ENCODE data around the gene MIP. TPM values are rescaled to one million over a fixed set of nuclear protein-coding genes. Genes with fewer than 3 reads are reported as not detected.

The MIP gene
- total RNA-seq, 2 donors from 2014 or later = not detected

DNA sequence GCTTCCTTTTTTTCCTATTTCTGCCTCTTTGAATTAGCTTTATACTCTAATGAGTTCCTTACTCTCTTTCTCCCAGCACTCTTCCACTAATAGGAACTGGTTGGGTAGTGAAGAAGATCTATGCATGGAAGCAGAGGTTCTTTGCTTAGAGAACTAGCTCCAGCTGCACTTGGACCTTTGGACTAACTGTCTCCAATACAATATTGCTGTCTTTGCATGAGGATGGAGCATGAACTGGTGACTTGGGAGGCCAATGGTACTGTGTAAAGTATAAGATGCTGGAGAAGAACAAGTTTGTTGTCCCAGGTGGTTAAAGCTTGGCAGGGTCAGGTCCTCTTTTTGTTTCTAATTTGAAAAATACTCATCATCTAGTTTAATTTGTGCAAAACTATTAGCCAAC is 35.9 kb upstream of the MIP start:
- H3K27me3 ChIP-seq = no peaks in the 10 kb centered on the region
- peaks cover 25% of the 10 kb centered on the region for H3K4me1 ChIP-seq
- ATAC-seq (no peak), DNase-seq (no peak)
- H3K9me3 ChIP-seq = no peaks in the 10 kb centered on the region
- intact Hi-C loops (cut with DNase I) = no loop called here
- H3K27ac ChIP-seq = no peak overlapping the region
- TF ChIP-seq, protein P1, sequence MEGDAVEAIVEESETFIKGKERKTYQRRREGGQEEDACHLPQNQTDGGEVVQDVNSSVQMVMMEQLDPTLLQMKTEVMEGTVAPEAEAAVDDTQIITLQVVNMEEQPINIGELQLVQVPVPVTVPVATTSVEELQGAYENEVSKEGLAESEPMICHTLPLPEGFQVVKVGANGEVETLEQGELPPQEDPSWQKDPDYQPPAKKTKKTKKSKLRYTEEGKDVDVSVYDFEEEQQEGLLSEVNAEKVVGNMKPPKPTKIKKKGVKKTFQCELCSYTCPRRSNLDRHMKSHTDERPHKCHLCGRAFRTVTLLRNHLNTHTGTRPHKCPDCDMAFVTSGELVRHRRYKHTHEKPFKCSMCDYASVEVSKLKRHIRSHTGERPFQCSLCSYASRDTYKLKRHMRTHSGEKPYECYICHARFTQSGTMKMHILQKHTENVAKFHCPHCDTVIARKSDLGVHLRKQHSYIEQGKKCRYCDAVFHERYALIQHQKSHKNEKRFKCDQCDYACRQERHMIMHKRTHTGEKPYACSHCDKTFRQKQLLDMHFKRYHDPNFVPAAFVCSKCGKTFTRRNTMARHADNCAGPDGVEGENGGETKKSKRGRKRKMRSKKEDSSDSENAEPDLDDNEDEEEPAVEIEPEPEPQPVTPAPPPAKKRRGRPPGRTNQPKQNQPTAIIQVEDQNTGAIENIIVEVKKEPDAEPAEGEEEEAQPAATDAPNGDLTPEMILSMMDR (IDR thresholded peaks at IDR 0.05) = no peak
- no peak for TF ChIP-seq POLR2A (IDR thresholded peaks at IDR 0.05)
- H3K36me3 ChIP-seq (replicated peaks in 1 of 2; ENCODE audit: insufficient read depth in 1 of 2, low read depth in 2 of 2) = no peaks in the 10 kb centered on the region
- no peak overlapping the region for H3K4me3 ChIP-seq

DNA sequence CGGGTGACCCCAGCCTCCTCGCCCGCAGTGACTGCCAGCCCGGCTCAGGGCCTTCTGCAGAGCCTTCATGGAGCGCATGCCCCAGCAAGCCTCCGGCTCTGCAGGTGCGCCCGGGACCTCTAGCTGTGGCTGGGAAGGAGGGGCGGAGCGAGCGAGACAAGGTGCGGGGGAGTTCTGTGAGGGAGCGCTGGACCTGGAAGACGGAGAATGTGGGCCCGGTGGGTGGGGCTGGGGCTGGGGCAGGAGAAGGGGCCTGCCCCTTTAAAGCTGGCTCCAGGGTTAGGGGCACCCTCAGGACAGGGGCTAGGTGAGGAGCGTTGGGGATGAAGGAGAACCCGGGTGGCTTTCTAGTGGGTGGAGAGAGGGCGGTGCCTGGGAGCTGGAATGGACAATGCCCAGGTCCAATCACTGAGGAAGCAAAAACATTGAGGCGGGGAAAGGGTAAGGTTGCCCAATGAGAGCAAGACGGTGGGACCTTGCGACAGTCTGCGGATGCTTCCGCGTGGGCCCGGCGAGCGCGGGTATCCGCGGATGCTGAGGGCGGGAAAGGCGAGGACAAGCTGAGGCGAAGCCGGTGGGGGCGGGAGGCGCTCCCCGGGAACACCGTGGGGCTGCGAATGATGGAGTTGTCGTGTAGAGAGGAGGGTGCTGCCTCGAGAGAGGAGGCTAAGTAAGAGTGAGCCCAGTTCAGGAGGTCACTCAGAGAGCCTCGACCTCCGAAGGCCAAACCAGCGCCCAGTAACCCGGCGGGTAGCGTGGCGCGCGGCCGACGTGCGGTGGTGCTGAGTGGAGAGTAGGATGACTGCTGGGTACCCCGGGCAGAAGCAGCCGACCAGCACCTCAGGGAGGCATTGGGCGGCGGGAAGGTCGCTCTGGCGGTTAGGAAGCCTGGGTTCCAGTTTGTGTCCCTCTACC is 33.8 kb upstream of the MIP start, which contains the start of gene GLS2:
TSS of gene GLS2 (minus strand) at position 121 of the 915 bp plus-strand sequence. CDS start at position 78, 43 bp downstream.
- no peaks in the 10 kb centered on the region for H3K36me3 ChIP-seq (replicated peaks in 1 of 2; ENCODE audit: insufficient read depth in 1 of 2, low read depth in 2 of 2)
- no peaks in the 10 kb centered on the region for H3K27me3 ChIP-seq
- 10 to 20% methylated on average over 35 to 51 of the region's 59 CpGs for WGBS, 2 donors
- intact Hi-C loops (cut with DNase I) = no loop called here
- H3K9me3 ChIP-seq = no peaks in the 10 kb centered on the region
- H3K4me3 ChIP-seq = peak within 1 kb of the TSS; percentile 60 to 65
- peaks cover 25% of the 10 kb centered on the region for H3K4me1 ChIP-seq
- peak within 1 kb of the TSS; percentile 80 to 88 (median 82) for H3K27ac ChIP-seq
- TF ChIP-seq, protein P1 (IDR thresholded peaks at IDR 0.05) = peak in 1 of 7 experiments; percentile 6
- TF ChIP-seq POLR2A (IDR thresholded peaks at IDR 0.05) = peak; percentile 77 to 90 (median 82)
- ATAC-seq (peak; percentile 94), DNase-seq (peak; percentile 85 to 92 (median 86))

DNA sequence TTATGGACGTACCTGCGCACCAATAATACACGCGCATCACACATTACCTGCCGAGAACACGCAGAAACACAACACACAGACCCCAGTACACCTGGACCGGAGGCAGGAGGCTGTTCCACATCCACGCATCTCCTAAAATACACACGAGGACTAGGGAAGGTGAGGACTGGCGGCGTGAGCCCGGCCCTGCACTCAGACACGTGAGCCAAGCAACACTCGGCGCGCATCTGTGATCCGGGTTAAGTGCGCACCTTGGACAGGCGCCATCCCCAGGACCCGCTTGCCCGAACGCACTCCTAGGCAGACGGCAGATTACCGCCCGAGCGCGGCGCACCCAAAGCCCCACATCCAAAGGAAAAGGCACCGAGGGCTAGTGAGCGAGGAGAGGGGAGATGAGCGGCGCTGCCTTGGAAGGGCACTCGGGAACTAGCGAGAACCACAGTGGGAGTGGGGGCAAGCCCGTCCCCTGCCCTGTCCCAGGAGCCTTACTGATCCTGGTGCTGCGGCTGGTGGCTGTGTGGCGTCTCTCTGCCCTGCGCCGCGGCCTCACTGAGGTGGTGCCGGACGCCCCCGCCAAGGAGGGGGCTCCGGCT is 33.1 kb upstream of the MIP start:
- peak overlapping the region; percentile 60 to 65 for H3K4me3 ChIP-seq
- H3K9me3 ChIP-seq = no peaks in the 10 kb centered on the region
- no peaks in the 10 kb centered on the region for H3K27me3 ChIP-seq
- DNase-seq = peak; percentile 76 to 82 (median 80)
- no peaks in the 10 kb centered on the region for H3K36me3 ChIP-seq (replicated peaks in 1 of 2; ENCODE audit: insufficient read depth in 1 of 2, low read depth in 2 of 2)
- TF ChIP-seq POLR2A (IDR thresholded peaks at IDR 0.05) = no peak
- TF ChIP-seq, protein P1 (IDR thresholded peaks at IDR 0.05) = peak in 1 of 7 experiments; percentile 12
- 4 to 8% methylated on average over 8 to 39 of the region's 44 CpGs for WGBS, 2 donors
- peak; percentile 64 for ATAC-seq
- intact Hi-C loops (cut with DNase I) = no loop called here
- peaks cover 25% of the 10 kb centered on the region for H3K4me1 ChIP-seq
- H3K27ac ChIP-seq = peak overlapping the region; percentile 80 to 88 (median 82)

DNA sequence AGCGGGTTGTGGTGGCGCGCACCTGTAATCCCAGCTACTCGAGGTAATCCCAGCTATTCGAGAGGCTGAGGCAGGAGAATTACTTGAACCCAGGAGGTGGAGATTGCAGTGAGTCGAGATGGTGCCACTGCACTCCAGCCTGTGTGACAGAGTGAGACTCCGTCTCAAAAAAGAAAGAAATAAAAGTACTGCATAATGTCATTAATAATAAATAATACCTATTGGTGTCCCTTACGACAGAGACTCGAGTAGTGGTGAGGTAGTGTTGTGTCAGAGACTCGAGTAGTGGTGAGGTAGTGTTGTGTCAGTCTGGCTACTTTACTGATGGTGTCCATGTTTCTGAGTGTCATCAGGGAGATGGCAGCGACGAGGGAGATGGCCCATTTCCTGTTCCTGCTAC is 32.2 kb upstream of the MIP start:
- TF ChIP-seq POLR2A (IDR thresholded peaks at IDR 0.05) = no peak
- TF ChIP-seq, protein P1 (IDR thresholded peaks at IDR 0.05) = no peak
- 81 to 89% methylated on average over 12 of the region's 12 CpGs for WGBS, 2 donors
- no peaks in the 10 kb centered on the region for H3K36me3 ChIP-seq (replicated peaks in 1 of 2; ENCODE audit: insufficient read depth in 1 of 2, low read depth in 2 of 2)
- H3K27ac ChIP-seq = peak overlapping the region in 2 of 4 donors; percentile 83 to 88
- intact Hi-C loops (cut with DNase I) = no loop called here
- ATAC-seq (no peak), DNase-seq (no peak)
- peaks cover 25% of the 10 kb centered on the region for H3K4me1 ChIP-seq
- no peaks in the 10 kb centered on the region for H3K9me3 ChIP-seq
- no peaks in the 10 kb centered on the region for H3K27me3 ChIP-seq
- no peak overlapping the region for H3K4me3 ChIP-seq
